ENCODE results near the gene CRISPLD2.

The CRISPLD2 gene

DNA sequence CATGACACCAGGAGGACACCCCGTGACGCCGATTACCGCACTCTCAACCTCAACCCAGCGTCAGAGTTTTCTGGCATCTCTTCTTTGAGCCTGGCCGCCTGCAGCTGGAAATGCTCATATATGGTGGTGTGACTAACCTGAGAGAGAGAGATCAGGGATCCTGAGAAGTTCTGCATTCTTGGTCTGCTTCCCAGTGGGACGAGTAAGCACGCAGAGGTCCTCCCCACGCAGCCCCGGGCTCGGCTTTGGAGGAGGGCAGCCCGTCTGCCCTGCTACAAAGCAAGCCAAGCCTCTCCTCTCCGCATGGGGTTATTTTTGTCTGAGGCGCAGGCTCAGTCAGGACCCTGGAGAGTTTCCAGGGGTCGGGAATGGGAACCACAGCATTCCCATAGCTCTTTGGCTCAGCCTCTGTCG lies 16.5 kb downstream of the CRISPLD2 start:
- no peak overlapping the region for H3K4me2 ChIP-seq (ENCODE audit: low read length)
- no peaks in the 10 kb centered on the region for H3K9me3 ChIP-seq (ENCODE audit: insufficient read depth, low read length)
- no peaks in the 10 kb centered on the region for H3K36me3 ChIP-seq (replicated peaks; ENCODE audit: low read depth, low read length)
- no peaks in the 10 kb centered on the region for H4K20me1 ChIP-seq (ENCODE audit: insufficient read depth, low read length)
- H3K27me3 ChIP-seq (ENCODE audit: low read depth, low read length) = peaks cover 14% of the 10 kb centered on the region
- H3K79me2 ChIP-seq (ENCODE audit: low read length) = no peaks in the 10 kb centered on the region
- H3K9ac ChIP-seq (ENCODE audit: low read length) = no peak overlapping the region
- TF ChIP-seq EZH2phosphoT487 (IDR thresholded peaks at IDR 0.05; ENCODE audit: low read depth) (no peak), CTCF (IDR thresholded peaks at IDR 0.05; ENCODE audit: low read depth, low read length) (no peak)
- H3K4me3 ChIP-seq (ENCODE audit: low read length) = no peak overlapping the region
- no peak overlapping the region for H2AFZ ChIP-seq (ENCODE audit: low read depth, low read length)
- H3K4me1 ChIP-seq (ENCODE audit: low read length) = no peaks in the 10 kb centered on the region
- H3K27ac ChIP-seq (ENCODE audit: low read length) = no peak overlapping the region

GRCh38 chr16:84836967-84837366 lies 17.2 kb downstream of the CRISPLD2 start:
- Histone ChIP-seq H3K79me2 (ENCODE audit: low read length) (no peaks in the 10 kb centered on the region), H4K20me1 (ENCODE audit: insufficient read depth, low read length) (no peaks in the 10 kb centered on the region), H3K27ac (ENCODE audit: low read length) (no peak overlapping the region), H3K36me3 (replicated peaks; ENCODE audit: low read depth, low read length) (no peaks in the 10 kb centered on the region), H3K9me3 (ENCODE audit: insufficient read depth, low read length) (no peaks in the 10 kb centered on the region), H3K27me3 (ENCODE audit: low read depth, low read length) (peaks cover 14% of the 10 kb centered on the region), H3K4me1 (ENCODE audit: low read length) (no peaks in the 10 kb centered on the region), H3K9ac (ENCODE audit: low read length) (no peak overlapping the region), H3K4me2 (ENCODE audit: low read length) (no peak overlapping the region), H3K4me3 (ENCODE audit: low read length) (no peak overlapping the region), H2AFZ (ENCODE audit: low read depth, low read length) (no peak overlapping the region)
- TF ChIP-seq EZH2phosphoT487 (IDR thresholded peaks at IDR 0.05; ENCODE audit: low read depth) (no peak), CTCF (IDR thresholded peaks at IDR 0.05; ENCODE audit: low read depth, low read length) (no peak)

DNA sequence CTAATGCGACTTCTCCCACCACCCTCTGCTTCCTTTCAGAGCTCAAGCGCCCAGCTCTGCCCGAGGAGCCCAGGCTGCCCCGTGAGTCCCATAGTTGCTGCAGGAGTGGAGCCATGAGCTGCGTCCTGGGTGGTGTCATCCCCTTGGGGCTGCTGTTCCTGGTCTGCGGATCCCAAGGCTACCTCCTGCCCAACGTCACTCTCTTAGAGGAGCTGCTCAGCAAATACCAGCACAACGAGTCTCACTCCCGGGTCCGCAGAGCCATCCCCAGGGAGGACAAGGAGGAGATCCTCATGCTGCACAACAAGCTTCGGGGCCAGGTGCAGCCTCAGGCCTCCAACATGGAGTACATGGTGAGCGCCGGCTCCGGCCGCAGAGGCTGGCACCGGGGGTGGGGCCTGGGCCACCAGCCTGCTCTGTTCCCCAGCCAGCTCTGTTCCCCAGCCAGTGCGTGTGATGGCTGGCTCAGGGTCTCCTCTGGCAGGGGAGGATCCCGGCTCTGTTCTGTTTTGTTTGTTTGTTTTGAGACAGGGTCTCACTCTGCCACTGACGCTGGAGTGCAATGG lies 18.7 kb downstream of the CRISPLD2 start:
- H3K27ac ChIP-seq (ENCODE audit: low read length) = no peak overlapping the region
- no peaks in the 10 kb centered on the region for H3K9me3 ChIP-seq (ENCODE audit: insufficient read depth, low read length)
- TF ChIP-seq CTCF (IDR thresholded peaks at IDR 0.05; ENCODE audit: low read depth, low read length) = no peak
- TF ChIP-seq EZH2phosphoT487 (IDR thresholded peaks at IDR 0.05; ENCODE audit: low read depth) = no peak
- H3K79me2 ChIP-seq (ENCODE audit: low read length) = no peaks in the 10 kb centered on the region
- no peak overlapping the region for H3K4me2 ChIP-seq (ENCODE audit: low read length)
- no peak overlapping the region for H3K4me3 ChIP-seq (ENCODE audit: low read length)
- no peak overlapping the region for H2AFZ ChIP-seq (ENCODE audit: low read depth, low read length)
- no peaks in the 10 kb centered on the region for H3K36me3 ChIP-seq (replicated peaks; ENCODE audit: low read depth, low read length)
- peaks cover 21% of the 10 kb centered on the region for H3K27me3 ChIP-seq (ENCODE audit: low read depth, low read length)
- no peaks in the 10 kb centered on the region for H3K4me1 ChIP-seq (ENCODE audit: low read length)
- H3K9ac ChIP-seq (ENCODE audit: low read length) = no peak overlapping the region
- no peaks in the 10 kb centered on the region for H4K20me1 ChIP-seq (ENCODE audit: insufficient read depth, low read length)

- H3K79me2 ChIP-seq (ENCODE audit: low read length) = no peaks in the 10 kb centered on the region
- TF ChIP-seq EZH2phosphoT487 (IDR thresholded peaks at IDR 0.05; ENCODE audit: low read depth) = no peak
- no peak for TF ChIP-seq CTCF (IDR thresholded peaks at IDR 0.05; ENCODE audit: low read depth, low read length)
- H3K36me3 ChIP-seq (replicated peaks; ENCODE audit: low read depth, low read length) = no peaks in the 10 kb centered on the region
- H3K4me3 ChIP-seq (ENCODE audit: low read length) = no peak overlapping the region
- H3K4me1 ChIP-seq (ENCODE audit: low read length) = no peaks in the 10 kb centered on the region
- H3K9ac ChIP-seq (ENCODE audit: low read length) = no peak overlapping the region
- H3K9me3 ChIP-seq (ENCODE audit: insufficient read depth, low read length) = no peaks in the 10 kb centered on the region
- no peaks in the 10 kb centered on the region for H4K20me1 ChIP-seq (ENCODE audit: insufficient read depth, low read length)
- peaks cover 22% of the 10 kb centered on the region for H3K27me3 ChIP-seq (ENCODE audit: low read depth, low read length)
- no peak overlapping the region for H3K27ac ChIP-seq (ENCODE audit: low read length)
- no peak overlapping the region for H2AFZ ChIP-seq (ENCODE audit: low read depth, low read length)
- H3K4me2 ChIP-seq (ENCODE audit: low read length) = no peak overlapping the region
Observed at GRCh38 chr16:84839054-84839453, 19.3 kb downstream of the CRISPLD2 start.

Data from OCI-LY3 (cell line).